GM23338 (cell line): Measurements from ENCODE around the gene MOK.

ENCODE experiments used
- CREB1 ChIP-seq: fragments of 250-450 bp; sonication (Bioruptor Pico); IDR thresholded peaks from 2 replicates; pipeline ENCODE4 v1.5.0; 2020; ENCODE audit warnings: low read depth, mild to moderate bottlenecking, moderate library complexity
- CTCF ChIP-seq, 2 experiments: fragments of 200-600 bp in 1 of 2; sonication (generic) in 1 of 2; conservative IDR thresholded peaks; 2 replicates each; pipeline versions ENCODE4 v1.5.1 to v1.6.1; 2016 to 2017; ENCODE audit warnings: antibody characterized with exemption in 2 of 2, low read depth in 2 of 2, mild to moderate bottlenecking in 2 of 2, moderate library complexity in 1 of 2
- ETS1 ChIP-seq: IDR thresholded peaks from 2 replicates; pipeline ENCODE4 v1.6.1; 2016; ENCODE audit warnings: antibody characterized with exemption
- EZH2 ChIP-seq: fragments of 200-600 bp; sonication (generic); IDR thresholded peaks from one replicate; pipeline ENCODE4 v1.8.0; 2017; ENCODE audit warnings: antibody characterized with exemption, mild to moderate bottlenecking, low read depth; ENCODE audit not compliant: unreplicated experiment
- EZH2phosphoT487 ChIP-seq: fragments of 200-600 bp; sonication (generic); IDR thresholded peaks from one replicate; pipeline ENCODE4 v1.8.1; 2018; ENCODE audit warnings: antibody characterized with exemption; ENCODE audit not compliant: unreplicated experiment
- JUNB ChIP-seq: IDR thresholded peaks from one replicate; pipeline ENCODE4 v1.6.1; 2016; ENCODE audit warnings: antibody characterized with exemption; ENCODE audit not compliant: unreplicated experiment
- POLR2AphosphoS5 ChIP-seq: IDR thresholded peaks from 2 replicates; pipeline ENCODE4 v1.6.1; 2016; ENCODE audit warnings: antibody characterized with exemption, low read depth
- REST ChIP-seq: IDR thresholded peaks from one replicate; pipeline ENCODE4 v1.6.1; 2018; ENCODE audit warnings: antibody characterized with exemption; ENCODE audit not compliant: unreplicated experiment
- STAT1 ChIP-seq: IDR thresholded peaks from one replicate; pipeline ENCODE4 v1.6.1; 2016; ENCODE audit warnings: antibody characterized with exemption; ENCODE audit not compliant: unreplicated experiment
- ZNF114 ChIP-seq: fragments of 250-450 bp; sonication (Bioruptor Pico); IDR thresholded peaks from 2 replicates; pipeline ENCODE4 v1.5.0; 2020; ENCODE audit warnings: mild to moderate bottlenecking, moderate library complexity
- ZNF331 ChIP-seq: fragments of 250-450 bp; sonication (Bioruptor Pico); IDR thresholded peaks from 2 replicates; pipeline ENCODE4 v1.5.0; 2020; ENCODE audit warnings: low read depth, mild to moderate bottlenecking, moderate library complexity
- ZNF462 ChIP-seq: fragments of 250-450 bp; sonication (Bioruptor Pico); IDR thresholded peaks from 2 replicates; pipeline ENCODE4 v1.5.0; 2020; ENCODE audit warnings: mild to moderate bottlenecking, moderate library complexity

- TF ChIP-seq CTCF (conservative IDR thresholded peaks at IDR 0.05; ENCODE audit: low read depth in 2 of 2), result no peak
- no peak for TF ChIP-seq ZNF114
- TF ChIP-seq ZNF462 (CRISPR knock-in tag), result no peak
- TF ChIP-seq EZH2, result no peak
- no peak for TF ChIP-seq STAT1
- no peak for TF ChIP-seq JUNB
- TF ChIP-seq POLR2AphosphoS5, result no peak
- no peak for TF ChIP-seq REST
- no peak for TF ChIP-seq CREB1
- no peak for TF ChIP-seq EZH2phosphoT487
- no peak for TF ChIP-seq ETS1
- no peak for TF ChIP-seq ZNF331 (CRISPR knock-in tag)
These were observed 39.1 kb upstream of the MOK start for GRCh38 chr14:102344084-102344483.
